Lower leg skin (tissue), 4 donors: ENCODE data around the gene ATG7. TPM values are rescaled to one million over a fixed set of nuclear protein-coding genes. Genes with fewer than 3 reads are reported as not detected.
"Not testable (repeated sequence)": the region's sequence is repeated elsewhere in the genome, so short reads cannot be mapped to it uniquely, and the experiment has no call there.

ENCODE experiments used
- DNase-seq, 2 donors: peaks; one replicate each; pipeline ENCODE4 v3.0.0-alpha.2; 2019; ENCODE audit warnings: low spot score in 2 of 2
- H3K4me3 ChIP-seq: fragments of 200-600 bp; sonication (generic); 2 replicates; pipeline ENCODE4 v1.5.1; 2017; ENCODE audit warnings: mild to moderate bottlenecking, low read depth; ENCODE audit not compliant: poor library complexity, severe bottlenecking
- POLR2A ChIP-seq, 2 donors: fragments of 450-650 bp; IDR thresholded peaks; one replicate each; pipeline ENCODE4 v1.6.1; 2016 to 2017; ENCODE audit warnings: antibody characterized with exemption in 2 of 2, mild to moderate bottlenecking in 1 of 2, moderate library complexity in 1 of 2
- WGBS, 2 donors: methylation state at CpG; one replicate each; pipeline ENCODE4 v1.1.5; 2018; 5-methylcytosine and 5-hydroxymethylcytosine counted together
- intact Hi-C: fragments of 100-400 bp; cut with DNase I; formaldehyde crosslinking; loops from one replicate; pipeline ENCODE4 v1.15.0; 2023; ENCODE audit warnings: low total_unique reads
- total RNA-seq, 4 donors: library from RNA; depleted of rRNA; stranded (reverse); fragments of >200 nt; gene quantifications; one replicate each; pipeline ENCODE4 v1.1.0, GENCODE V29; 2016
- TF ChIP-seq, protein P1 (sequence below), 3 donors: fragments of 450-650 bp; IDR thresholded peaks; one replicate each; pipeline ENCODE4 v1.5.1; 2016; ENCODE audit warnings: antibody characterized with exemption in 3 of 3, mild to moderate bottlenecking in 3 of 3, moderate library complexity in 2 of 3

The ATG7 gene
- total RNA-seq, 4 donors from 2014 or later: 38.8 to 110 (median 53.2) TPM

DNA sequence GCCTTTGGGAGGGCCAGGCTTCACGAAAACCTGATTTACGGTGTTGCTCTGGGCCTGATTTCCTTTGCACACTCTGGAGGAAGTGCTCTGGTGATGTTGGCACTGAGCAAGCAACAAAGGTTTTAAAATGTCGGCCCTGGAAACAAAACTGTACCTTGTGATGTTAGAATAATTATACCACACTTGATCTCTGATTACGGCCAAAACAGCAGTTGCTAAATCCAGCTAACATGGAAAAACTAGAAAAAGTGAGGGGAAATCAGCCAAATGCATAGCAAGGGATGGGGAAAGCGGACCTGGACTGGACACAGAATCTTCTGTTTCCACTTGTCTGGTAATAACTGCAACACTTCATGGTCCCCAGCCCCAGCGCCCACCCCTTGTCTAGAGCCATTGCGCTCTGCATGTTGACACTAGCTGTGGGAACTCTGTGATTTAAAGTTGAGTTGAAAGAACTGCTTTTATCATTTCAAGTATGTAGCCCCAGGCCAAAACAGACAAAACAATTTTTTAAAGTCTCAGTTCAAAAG is 251.4 kb downstream of the ATG7 start:
- H3K4me3 ChIP-seq: no peak overlapping the region
- TF ChIP-seq, protein P1, sequence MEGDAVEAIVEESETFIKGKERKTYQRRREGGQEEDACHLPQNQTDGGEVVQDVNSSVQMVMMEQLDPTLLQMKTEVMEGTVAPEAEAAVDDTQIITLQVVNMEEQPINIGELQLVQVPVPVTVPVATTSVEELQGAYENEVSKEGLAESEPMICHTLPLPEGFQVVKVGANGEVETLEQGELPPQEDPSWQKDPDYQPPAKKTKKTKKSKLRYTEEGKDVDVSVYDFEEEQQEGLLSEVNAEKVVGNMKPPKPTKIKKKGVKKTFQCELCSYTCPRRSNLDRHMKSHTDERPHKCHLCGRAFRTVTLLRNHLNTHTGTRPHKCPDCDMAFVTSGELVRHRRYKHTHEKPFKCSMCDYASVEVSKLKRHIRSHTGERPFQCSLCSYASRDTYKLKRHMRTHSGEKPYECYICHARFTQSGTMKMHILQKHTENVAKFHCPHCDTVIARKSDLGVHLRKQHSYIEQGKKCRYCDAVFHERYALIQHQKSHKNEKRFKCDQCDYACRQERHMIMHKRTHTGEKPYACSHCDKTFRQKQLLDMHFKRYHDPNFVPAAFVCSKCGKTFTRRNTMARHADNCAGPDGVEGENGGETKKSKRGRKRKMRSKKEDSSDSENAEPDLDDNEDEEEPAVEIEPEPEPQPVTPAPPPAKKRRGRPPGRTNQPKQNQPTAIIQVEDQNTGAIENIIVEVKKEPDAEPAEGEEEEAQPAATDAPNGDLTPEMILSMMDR (IDR thresholded peaks at IDR 0.05): no peak
- no peak for TF ChIP-seq POLR2A (IDR thresholded peaks at IDR 0.05)
- no peak for DNase-seq
- intact Hi-C loops: no loop called here
- WGBS, 2 donors: 36 to 51% methylated on average over 7 of the region's 7 CpGs

DNA sequence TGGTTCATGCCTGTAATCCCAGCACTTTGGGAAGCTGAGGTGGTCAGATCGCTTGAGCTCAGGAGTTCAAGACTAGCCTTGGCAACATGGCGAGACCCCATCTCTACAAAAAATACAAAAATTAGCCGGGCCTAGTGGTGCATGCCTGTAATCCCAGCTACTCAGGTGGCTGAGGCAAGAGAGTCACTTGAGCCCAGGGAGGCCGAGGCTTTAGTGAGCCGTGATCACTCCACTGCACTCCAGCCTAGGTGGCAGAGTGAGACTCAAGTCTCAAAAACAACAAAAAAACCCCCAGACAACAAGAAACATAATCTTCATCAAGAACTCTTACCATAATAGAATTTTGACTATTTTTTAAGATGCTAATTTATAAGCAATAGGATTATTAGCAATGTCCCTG is 253.9 kb downstream of the ATG7 start:
- DNase-seq, H3K4me3 ChIP-seq, intact Hi-C loops: not testable (repeated sequence)
- 93 to 95% methylated on average over 5 of the region's 5 CpGs for WGBS, 2 donors

DNA sequence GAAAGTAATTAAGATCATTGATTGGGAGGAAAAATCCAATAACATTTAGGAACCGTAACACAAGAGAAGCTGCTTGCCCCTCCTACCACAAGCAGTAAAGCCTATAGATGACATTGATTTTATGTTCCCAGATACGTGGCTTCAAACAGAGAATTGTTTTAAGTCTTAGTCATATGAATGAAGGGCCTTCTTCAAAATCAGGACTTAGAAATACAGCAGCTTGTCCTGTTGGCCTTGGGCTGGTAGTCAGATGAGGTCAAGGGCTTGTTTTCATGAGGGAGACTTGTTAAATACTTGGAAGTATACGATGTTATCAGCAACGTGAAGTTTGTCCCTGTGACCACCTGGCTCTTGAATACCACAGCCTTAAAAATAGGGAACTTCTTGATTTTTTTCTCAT is 257.1 kb downstream of the ATG7 start:
- no peak for DNase-seq
- H3K4me3 ChIP-seq: no peak overlapping the region
- 80 to 84% methylated on average over 4 of the region's 4 CpGs for WGBS, 2 donors
- intact Hi-C loops: no loop called here
- TF ChIP-seq POLR2A (IDR thresholded peaks at IDR 0.05): no peak
- TF ChIP-seq, protein P1 (IDR thresholded peaks at IDR 0.05): no peak

DNA sequence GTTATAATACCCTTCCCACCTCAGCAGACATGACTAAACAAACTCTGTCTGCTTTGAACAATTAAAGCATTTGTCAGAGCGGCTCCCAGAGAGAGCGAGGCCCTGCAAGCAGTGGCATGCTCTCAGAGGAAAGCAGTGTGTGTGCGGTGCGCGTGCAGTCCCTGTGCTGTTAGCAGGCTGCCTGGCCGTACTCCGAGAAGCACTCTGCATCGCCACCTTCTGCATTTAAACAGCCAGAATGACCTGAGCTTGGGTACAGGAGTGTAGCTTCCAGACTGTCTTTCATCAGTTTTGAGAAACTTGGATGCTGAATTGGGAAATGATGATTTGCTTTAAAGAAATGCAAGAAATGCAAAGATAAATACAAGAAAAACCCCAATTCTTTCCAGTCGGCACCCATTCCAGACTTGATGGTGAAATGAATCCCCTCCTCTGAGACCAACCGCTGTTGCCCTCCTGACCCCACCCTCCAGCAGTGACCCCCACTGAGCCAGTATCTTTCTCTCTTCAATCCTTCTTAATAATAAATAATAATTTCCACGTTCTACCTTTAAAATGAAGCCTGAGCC is 258.0 kb downstream of the ATG7 start:
- no peak for DNase-seq
- 59 to 63% methylated on average over 11 of the region's 11 CpGs for WGBS, 2 donors
- no peak overlapping the region for H3K4me3 ChIP-seq
- TF ChIP-seq, protein P1 (IDR thresholded peaks at IDR 0.05): no peak
- no peak for TF ChIP-seq POLR2A (IDR thresholded peaks at IDR 0.05)
- intact Hi-C loops: no loop called here

DNA sequence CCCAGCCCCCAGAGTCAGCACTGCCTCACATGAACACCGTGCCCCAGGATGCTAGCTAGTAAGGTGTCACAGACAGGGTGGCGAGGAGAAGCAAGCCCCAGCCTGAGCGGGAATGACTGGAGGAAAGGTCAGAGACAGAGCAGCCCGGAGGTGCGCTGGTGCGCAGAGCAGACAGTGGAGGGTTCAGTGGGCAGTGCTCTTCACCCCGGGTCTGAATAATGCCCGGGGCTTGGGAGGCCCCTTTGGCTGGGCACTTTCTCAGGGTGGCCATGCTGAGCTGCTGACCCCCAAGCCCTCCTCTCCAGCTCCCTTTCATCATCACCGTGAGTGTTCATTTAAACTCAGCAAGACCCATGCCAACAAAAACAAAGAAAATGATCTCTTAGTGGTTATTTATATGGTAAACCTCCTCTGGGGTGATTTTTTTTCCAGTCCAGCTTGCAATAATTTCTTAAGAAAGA is 260.8 kb downstream of the ATG7 start:
- no peak overlapping the region for H3K4me3 ChIP-seq
- DNase-seq: no peak
- intact Hi-C loops: no loop called here
- TF ChIP-seq POLR2A (IDR thresholded peaks at IDR 0.05): no peak
- TF ChIP-seq, protein P1 (IDR thresholded peaks at IDR 0.05): no peak
- 73 to 82% methylated on average over 9 of the region's 9 CpGs for WGBS, 2 donors

DNA sequence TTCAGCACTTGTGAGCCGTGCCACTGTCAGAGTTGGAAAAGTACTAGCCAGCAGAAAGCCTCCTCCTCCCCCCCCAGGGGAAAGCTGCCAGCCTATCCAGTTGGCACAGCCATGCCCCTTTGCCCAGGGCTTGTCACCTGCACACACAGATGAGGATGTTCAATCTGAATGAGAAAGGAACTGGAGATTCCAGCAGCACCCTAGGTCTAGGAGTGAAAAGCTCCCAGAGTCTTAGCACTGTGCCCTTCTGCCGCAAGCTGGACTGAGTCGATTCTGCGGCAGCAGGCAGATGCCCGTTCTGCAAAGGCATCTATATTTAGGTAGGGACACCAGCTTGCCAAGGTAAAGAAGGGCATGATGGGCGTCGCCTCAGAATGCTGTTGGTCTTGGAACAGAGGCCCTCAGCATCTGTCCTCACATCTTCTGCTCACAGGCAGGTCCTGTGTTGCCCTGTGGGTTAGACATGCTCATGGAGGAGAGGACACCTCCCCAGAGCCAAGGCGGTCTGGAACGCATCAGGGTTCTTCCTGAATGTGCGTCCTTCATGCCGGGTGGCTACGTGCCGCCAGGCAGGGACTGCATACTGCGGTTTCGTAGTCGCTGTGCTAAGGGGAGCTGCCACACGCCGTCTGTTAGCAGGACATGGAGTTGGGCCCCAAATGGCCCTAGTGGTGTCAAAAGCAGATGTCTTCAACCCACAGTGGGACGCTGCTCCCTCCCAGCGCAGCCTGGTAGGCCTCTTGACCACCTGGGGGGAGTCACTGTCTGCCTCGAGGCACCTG is 262.0 kb downstream of the ATG7 start:
- intact Hi-C loops: no loop called here
- no peak overlapping the region for H3K4me3 ChIP-seq
- WGBS, 2 donors: 56 to 63% methylated on average over 16 to 21 of the region's 21 CpGs
- DNase-seq: no peak
- TF ChIP-seq POLR2A (IDR thresholded peaks at IDR 0.05): no peak
- TF ChIP-seq, protein P1 (IDR thresholded peaks at IDR 0.05): no peak
